Neutrophil (primary cell): ENCODE measurements around the gene TRPV2.

Source experiments
- H3K27ac ChIP-seq: fragments of 200-600 bp; sonication (generic); 2 replicates; pipeline ENCODE4 v1.5.1; 2016; ENCODE audit warnings: mild to moderate bottlenecking, moderate library complexity
- H3K27me3 ChIP-seq: fragments of 200-600 bp; sonication (generic); 2 replicates; pipeline ENCODE4 v1.6.0; 2016; ENCODE audit warnings: mild to moderate bottlenecking
- H3K36me3 ChIP-seq: fragments of 200-600 bp; sonication (generic); 2 replicates; pipeline ENCODE4 v1.5.1; 2017
- H3K4me1 ChIP-seq, 2 experiments: fragments of 200-600 bp in 1 of 2; sonication (generic) in 1 of 2; 1 replicate in 1 of 2; 2 replicates in 1 of 2; pipeline versions ENCODE4 v1.5.1 to v1.6.1; 2013 to 2016; ENCODE audit warnings: low read depth in 1 of 2, low read length in 1 of 2, mild to moderate bottlenecking in 1 of 2, moderate library complexity in 1 of 2; ENCODE audit not compliant: control insufficient read depth in 1 of 2, insufficient read depth in 1 of 2
- H3K4me3 ChIP-seq, 2 experiments: fragments of 200-600 bp in 1 of 2; sonication (generic) in 1 of 2; 1 replicate in 1 of 2; 2 replicates in 1 of 2; pipeline ENCODE4 v1.5.1; 2013 to 2016; ENCODE audit warnings: low read depth in 1 of 2, low read length in 1 of 2, mild to moderate bottlenecking in 1 of 2, moderate library complexity in 1 of 2
- H3K9me3 ChIP-seq: fragments of 200-600 bp; sonication (generic); 2 replicates; pipeline ENCODE4 v1.5.1; 2016
- TF ChIP-seq, protein P1 (sequence below): fragments of 200-600 bp; sonication (generic); IDR thresholded peaks from 2 replicates; pipeline ENCODE4 v1.5.1; 2016; ENCODE audit warnings: antibody characterized with exemption

Gene TRPV2

GRCh38 chr17:16415031-16415924, at the start of gene TRPV2:
TSS of gene TRPV2 (plus strand) at chr17:16415571. CDS start at chr17:16417669, 2,098 bp downstream.
- H3K9me3 ChIP-seq, result no peaks in the 10 kb centered on the region
- peaks cover 30% of the 10 kb centered on the region for H3K36me3 ChIP-seq
- TF ChIP-seq, protein P1, sequence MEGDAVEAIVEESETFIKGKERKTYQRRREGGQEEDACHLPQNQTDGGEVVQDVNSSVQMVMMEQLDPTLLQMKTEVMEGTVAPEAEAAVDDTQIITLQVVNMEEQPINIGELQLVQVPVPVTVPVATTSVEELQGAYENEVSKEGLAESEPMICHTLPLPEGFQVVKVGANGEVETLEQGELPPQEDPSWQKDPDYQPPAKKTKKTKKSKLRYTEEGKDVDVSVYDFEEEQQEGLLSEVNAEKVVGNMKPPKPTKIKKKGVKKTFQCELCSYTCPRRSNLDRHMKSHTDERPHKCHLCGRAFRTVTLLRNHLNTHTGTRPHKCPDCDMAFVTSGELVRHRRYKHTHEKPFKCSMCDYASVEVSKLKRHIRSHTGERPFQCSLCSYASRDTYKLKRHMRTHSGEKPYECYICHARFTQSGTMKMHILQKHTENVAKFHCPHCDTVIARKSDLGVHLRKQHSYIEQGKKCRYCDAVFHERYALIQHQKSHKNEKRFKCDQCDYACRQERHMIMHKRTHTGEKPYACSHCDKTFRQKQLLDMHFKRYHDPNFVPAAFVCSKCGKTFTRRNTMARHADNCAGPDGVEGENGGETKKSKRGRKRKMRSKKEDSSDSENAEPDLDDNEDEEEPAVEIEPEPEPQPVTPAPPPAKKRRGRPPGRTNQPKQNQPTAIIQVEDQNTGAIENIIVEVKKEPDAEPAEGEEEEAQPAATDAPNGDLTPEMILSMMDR, result peak; percentile 30
- H3K4me3 ChIP-seq, result peak within 1 kb of the TSS; percentile 72 to 86
- no peaks in the 10 kb centered on the region for H3K27me3 ChIP-seq
- peaks cover 22 to 25% of the 10 kb centered on the region in 2 experiments for H3K4me1 ChIP-seq
- H3K27ac ChIP-seq, result peak within 1 kb of the TSS; percentile 96

GRCh38 chr17:16371742-16372141, 43.6 kb upstream of the TRPV2 start:
- Histone ChIP-seq H3K9me3 (no peaks in the 10 kb centered on the region), H3K27me3 (no peaks in the 10 kb centered on the region), H3K4me3 (no peak overlapping the region), H3K36me3 (no peaks in the 10 kb centered on the region), H3K4me1 (no peaks in the 10 kb centered on the region), H3K27ac (no peak overlapping the region)
- TF ChIP-seq, protein P1, result no peak

DNA sequence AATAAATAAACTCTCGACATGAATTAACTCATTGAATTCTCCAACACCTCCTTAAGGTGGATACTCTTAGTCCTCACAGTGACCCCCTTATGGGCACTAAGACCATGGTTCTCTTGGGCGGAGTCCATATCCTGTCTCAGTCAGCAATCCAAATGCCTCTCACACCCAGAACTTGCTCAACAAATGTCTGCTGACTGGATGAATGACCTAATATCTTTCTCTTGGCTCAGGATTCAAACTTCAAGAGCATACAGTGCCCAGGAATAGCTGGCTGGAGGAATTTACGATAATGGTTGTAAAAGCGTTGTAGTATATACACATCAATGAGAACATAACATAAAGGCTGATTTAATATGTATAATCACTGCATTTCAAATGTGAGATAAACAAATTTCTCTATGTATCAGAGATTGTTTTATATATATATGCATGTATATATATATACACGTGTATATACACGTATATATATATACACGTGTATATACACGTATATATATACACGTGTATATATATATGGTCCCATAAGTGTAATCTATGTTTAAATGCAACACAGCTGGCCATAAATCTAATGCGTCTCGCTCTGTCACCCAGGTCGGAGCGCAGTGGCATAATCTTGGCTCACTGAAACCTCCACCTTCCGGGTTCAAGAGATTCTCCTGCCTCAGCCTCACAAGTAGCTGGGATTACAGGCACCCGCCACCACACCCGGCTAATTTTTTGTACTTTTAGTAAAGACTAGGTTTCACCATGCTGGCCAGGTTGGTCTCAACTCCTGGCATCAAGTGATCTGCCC, 41.0 kb upstream of the TRPV2 start:
- TF ChIP-seq, protein P1, result no peak
- no peaks in the 10 kb centered on the region for H3K9me3 ChIP-seq
- no peaks in the 10 kb centered on the region for H3K36me3 ChIP-seq
- H3K4me1 ChIP-seq, result no peaks in the 10 kb centered on the region
- no peak overlapping the region for H3K4me3 ChIP-seq
- H3K27me3 ChIP-seq, result no peaks in the 10 kb centered on the region
- no peak overlapping the region for H3K27ac ChIP-seq

- H3K4me3 ChIP-seq, result no peak overlapping the region
- peaks cover 8 to 11% of the 10 kb centered on the region in 2 experiments for H3K4me1 ChIP-seq
- no peaks in the 10 kb centered on the region for H3K9me3 ChIP-seq
- peaks cover 12% of the 10 kb centered on the region for H3K36me3 ChIP-seq
- TF ChIP-seq, protein P1, result no peak
- no peaks in the 10 kb centered on the region for H3K27me3 ChIP-seq
- H3K27ac ChIP-seq, result no peak overlapping the region
Observed at GRCh38 chr17:16377941-16378341, 37.4 kb upstream of the TRPV2 start.

GRCh38 chr17:16378636-16379282, 36.6 kb upstream of the TRPV2 start:
- Histone ChIP-seq H3K27me3 (no peaks in the 10 kb centered on the region), H3K9me3 (no peaks in the 10 kb centered on the region), H3K27ac (no peak overlapping the region), H3K36me3 (peaks cover 17% of the 10 kb centered on the region), H3K4me3 (no peak overlapping the region), H3K4me1 (peaks cover 8 to 11% of the 10 kb centered on the region in 2 experiments)
- TF ChIP-seq, protein P1, result no peak
